Esophagus muscularis mucosa (tissue), 3 donors: ENCODE data around the gene COX4I1.

Source experiments
- POLR2AphosphoS5 ChIP-seq, 2 donors: sonication (generic); formaldehyde crosslinking; IDR thresholded peaks; one replicate each; pipeline ENCODE4 v1.6.1; 2017; ENCODE audit warnings: antibody characterized with exemption in 2 of 2
- TF ChIP-seq, protein P1 (sequence below), 3 experiments: fragments of 200-600 bp in 2 of 3; fragments of 450-650 bp in 1 of 3; sonication (generic) in 2 of 3; IDR thresholded peaks; one replicate each; pipeline ENCODE4 v1.5.1; 2017 to 2019; ENCODE audit warnings: antibody characterized with exemption in 3 of 3, mild to moderate bottlenecking in 2 of 3, moderate library complexity in 1 of 3

DNA sequence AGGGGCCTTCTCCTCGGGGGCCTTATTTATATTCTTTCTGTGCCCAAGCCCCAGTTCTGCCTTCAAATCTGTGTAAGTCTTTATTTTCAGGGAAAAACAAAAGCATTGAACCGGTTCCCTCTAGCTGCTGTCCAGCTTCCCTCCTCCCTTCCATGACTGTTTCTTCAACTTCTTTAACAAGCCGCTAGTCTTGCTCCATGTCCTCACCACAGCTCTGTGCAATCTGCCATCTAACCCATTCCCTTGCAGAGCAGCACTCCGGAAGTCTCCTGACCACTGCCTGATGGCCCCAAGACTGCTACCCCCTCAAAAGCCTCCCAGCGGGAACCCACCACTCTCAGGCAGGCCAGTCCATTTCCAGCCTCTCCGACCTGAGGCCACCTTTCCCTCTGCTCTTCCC lies 17.0 kb upstream of the COX4I1 start:
- TF ChIP-seq, protein P1, sequence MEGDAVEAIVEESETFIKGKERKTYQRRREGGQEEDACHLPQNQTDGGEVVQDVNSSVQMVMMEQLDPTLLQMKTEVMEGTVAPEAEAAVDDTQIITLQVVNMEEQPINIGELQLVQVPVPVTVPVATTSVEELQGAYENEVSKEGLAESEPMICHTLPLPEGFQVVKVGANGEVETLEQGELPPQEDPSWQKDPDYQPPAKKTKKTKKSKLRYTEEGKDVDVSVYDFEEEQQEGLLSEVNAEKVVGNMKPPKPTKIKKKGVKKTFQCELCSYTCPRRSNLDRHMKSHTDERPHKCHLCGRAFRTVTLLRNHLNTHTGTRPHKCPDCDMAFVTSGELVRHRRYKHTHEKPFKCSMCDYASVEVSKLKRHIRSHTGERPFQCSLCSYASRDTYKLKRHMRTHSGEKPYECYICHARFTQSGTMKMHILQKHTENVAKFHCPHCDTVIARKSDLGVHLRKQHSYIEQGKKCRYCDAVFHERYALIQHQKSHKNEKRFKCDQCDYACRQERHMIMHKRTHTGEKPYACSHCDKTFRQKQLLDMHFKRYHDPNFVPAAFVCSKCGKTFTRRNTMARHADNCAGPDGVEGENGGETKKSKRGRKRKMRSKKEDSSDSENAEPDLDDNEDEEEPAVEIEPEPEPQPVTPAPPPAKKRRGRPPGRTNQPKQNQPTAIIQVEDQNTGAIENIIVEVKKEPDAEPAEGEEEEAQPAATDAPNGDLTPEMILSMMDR (IDR thresholded peaks at IDR 0.05): no peak
- TF ChIP-seq POLR2AphosphoS5 (IDR thresholded peaks at IDR 0.05): no peak
